Caco-2 (cell line): ENCODE data around the gene TMEM95. TPM values are rescaled to one million over a fixed set of nuclear protein-coding genes. Genes with fewer than 3 reads are reported as not detected.

ENCODE experiments used
- BruUV-seq: library from RNA; stranded (reverse); fragments of 400-500 nt; replicated peaks from 2 replicates; lab custom pipeline; 2021; lab: Mats Ljungman, UMichigan
- CTCF ChIA-PET: fragments of 300-600 bp; sonication (Branson Sonifier 250); formaldehyde crosslinking; loops from one replicate; lab custom pipeline; 2022; ENCODE audit warnings: antibody characterized with exemption; lab: Charles Lee
- POLR2A ChIA-PET: fragments of 300-600 bp; sonication (Branson Sonifier 250); formaldehyde crosslinking; loops from one replicate; lab custom pipeline; 2022; ENCODE audit warnings: antibody characterized with exemption; lab: Charles Lee
- DNase-seq, 2 experiments: peaks; one replicate each; pipeline versions ENCODE4 v3.0.0 to v3.0.0-alpha.2; 2020 to 2022
- H3K27me3 ChIP-seq: replicated peaks from 2 replicates; pipeline ENCODE4 v1.6.0; 2011; ENCODE audit warnings: low read length; ENCODE audit not compliant: control insufficient read depth, insufficient read depth
- H3K36me3 ChIP-seq: 2 replicates; pipeline ENCODE4 v1.5.1; 2011; ENCODE audit warnings: low read length; ENCODE audit not compliant: control insufficient read depth, insufficient read depth
- H3K4me1 ChIP-seq: fragments of 250-450 bp; sonication (Bioruptor Pico); 2 replicates; pipeline ENCODE4 v1.5.1; 2020; ENCODE audit warnings: mild to moderate bottlenecking
- H3K4me3 ChIP-seq: 2 replicates; pipeline ENCODE4 v1.5.1; 2011; ENCODE audit warnings: low read depth, mild to moderate bottlenecking, control low read depth, low read length
- H3K9me3 ChIP-seq: fragments of 250-450 bp; sonication (Bioruptor Pico); 2 replicates; pipeline ENCODE4 v1.5.1; 2020; ENCODE audit warnings: mild to moderate bottlenecking, moderate library complexity
- H3K27ac Mint-ChIP-seq: one replicate; pipeline ENCODE4 v1.8.0; 2022; ENCODE audit warnings: mixed read lengths; ENCODE audit not compliant: unreplicated experiment
- H3K27me3 Mint-ChIP-seq: one replicate; pipeline ENCODE4 v1.8.0; 2022; ENCODE audit warnings: mixed read lengths; ENCODE audit not compliant: insufficient read depth, unreplicated experiment
- H3K36me3 Mint-ChIP-seq: one replicate; pipeline ENCODE4 v1.8.0; 2022; ENCODE audit warnings: mild to moderate bottlenecking, mixed read lengths; ENCODE audit not compliant: insufficient read depth, unreplicated experiment
- H3K4me1 Mint-ChIP-seq: one replicate; pipeline ENCODE4 v1.8.0; 2022; ENCODE audit warnings: low read depth, mixed read lengths; ENCODE audit not compliant: unreplicated experiment
- H3K4me3 Mint-ChIP-seq: one replicate; pipeline ENCODE4 v1.8.0; 2022; ENCODE audit warnings: mild to moderate bottlenecking, moderate library complexity, mixed read lengths; ENCODE audit not compliant: unreplicated experiment
- H3K9me3 Mint-ChIP-seq: one replicate; pipeline ENCODE4 v1.8.0; 2022; ENCODE audit warnings: mixed read lengths; ENCODE audit not compliant: unreplicated experiment
- intact Hi-C: fragments of 100-400 bp; cut with micrococcal nuclease; formaldehyde crosslinking; loops from one replicate; pipeline ENCODE4 v1.10.0; 2022; ENCODE audit not compliant: unreplicated experiment
- total RNA-seq: library from RNA; stranded (reverse); gene quantifications from 2 replicates; pipeline ENCODE4 v1.2.3, GENCODE V29; 2022
- TF ChIP-seq, protein P1 (sequence below), 2 experiments: fragments of 200-600 bp in 1 of 2; IDR thresholded peaks; 1 replicate in 1 of 2; 2 replicates in 1 of 2; pipeline versions ENCODE4 v1.5.1 to v1.8.0; 2011 to 2022; ENCODE audit warnings: antibody characterized with exemption in 1 of 2, control low read depth in 1 of 2, inconsistent platforms in 1 of 2, low read depth in 1 of 2, low read length in 1 of 2, mild to moderate bottlenecking in 1 of 2, moderate library complexity in 1 of 2; ENCODE audit not compliant: insufficient read depth in 1 of 2, severe bottlenecking in 1 of 2, unreplicated experiment in 1 of 2

TMEM95 gene
- total RNA-seq, 1 experiment from 2014 or later = not detected

DNA sequence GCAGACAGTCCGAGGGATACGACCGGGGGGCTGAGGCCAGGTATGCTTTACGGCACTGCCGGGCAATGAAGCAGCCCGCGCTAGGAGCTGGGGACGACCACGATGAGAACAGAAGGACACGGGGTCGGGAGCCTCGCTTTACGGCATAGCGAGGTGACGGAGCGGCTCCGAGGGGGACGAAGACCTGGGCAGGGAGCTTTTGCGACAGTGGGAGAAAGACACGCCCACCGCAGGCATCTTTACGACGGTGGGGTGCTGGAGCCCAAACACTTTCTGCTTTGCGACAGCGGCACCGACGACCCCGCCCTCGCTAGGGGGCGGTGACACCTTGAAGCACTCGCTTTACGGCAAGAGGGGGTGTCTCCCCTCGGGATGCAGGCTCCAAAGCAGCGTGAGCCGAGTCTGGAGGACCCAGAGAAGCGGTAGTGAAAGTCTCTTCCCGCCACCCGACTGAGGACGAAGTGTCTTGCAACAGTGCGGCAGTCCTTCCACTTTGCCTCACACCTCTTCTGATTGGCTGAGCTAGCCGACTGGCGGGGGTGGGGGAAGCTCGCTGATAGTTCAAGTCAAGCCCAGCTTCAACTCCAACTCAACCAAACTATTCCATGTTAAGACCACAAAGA, 25.5 kb upstream of the TMEM95 start:
- H3K4me3 ChIP-seq = peak overlapping the region; percentile 89
- no peaks in the 10 kb centered on the region for H3K27me3 ChIP-seq
- no TSS peak for BruUV-seq
- H3K9me3 ChIP-seq = no peaks in the 10 kb centered on the region
- Mint-ChIP-seq H3K4me1 (peaks cover 10% of the 10 kb centered on the region), H3K27ac (peak overlapping the region; percentile 48), H3K36me3 (peaks cover 11% of the 10 kb centered on the region), H3K27me3 (no peaks in the 10 kb centered on the region), H3K4me3 (peak overlapping the region; percentile 76), H3K9me3 (no peaks in the 10 kb centered on the region)
- ChIA-PET CTCF (interaction anchor here (0.9 to 1.5 kb wide), 6 partner anchors 9 to 109 kb away, joined by 3 to 5 read pairs (median 3); partner anchors contain the start of gene TMEM256), POLR2A (interaction anchor here (0.5 to 1.0 kb wide), 14 partner anchors 14 to 359 kb away, joined by 3 to 7 read pairs (median 4); partner anchors contain the start of genes ACADVL, DLG4, GPS2 and PLSCR3)
- TF ChIP-seq, protein P1, sequence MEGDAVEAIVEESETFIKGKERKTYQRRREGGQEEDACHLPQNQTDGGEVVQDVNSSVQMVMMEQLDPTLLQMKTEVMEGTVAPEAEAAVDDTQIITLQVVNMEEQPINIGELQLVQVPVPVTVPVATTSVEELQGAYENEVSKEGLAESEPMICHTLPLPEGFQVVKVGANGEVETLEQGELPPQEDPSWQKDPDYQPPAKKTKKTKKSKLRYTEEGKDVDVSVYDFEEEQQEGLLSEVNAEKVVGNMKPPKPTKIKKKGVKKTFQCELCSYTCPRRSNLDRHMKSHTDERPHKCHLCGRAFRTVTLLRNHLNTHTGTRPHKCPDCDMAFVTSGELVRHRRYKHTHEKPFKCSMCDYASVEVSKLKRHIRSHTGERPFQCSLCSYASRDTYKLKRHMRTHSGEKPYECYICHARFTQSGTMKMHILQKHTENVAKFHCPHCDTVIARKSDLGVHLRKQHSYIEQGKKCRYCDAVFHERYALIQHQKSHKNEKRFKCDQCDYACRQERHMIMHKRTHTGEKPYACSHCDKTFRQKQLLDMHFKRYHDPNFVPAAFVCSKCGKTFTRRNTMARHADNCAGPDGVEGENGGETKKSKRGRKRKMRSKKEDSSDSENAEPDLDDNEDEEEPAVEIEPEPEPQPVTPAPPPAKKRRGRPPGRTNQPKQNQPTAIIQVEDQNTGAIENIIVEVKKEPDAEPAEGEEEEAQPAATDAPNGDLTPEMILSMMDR (IDR thresholded peaks at IDR 0.05; ENCODE audit: insufficient read depth in 1 of 2, low read depth in 1 of 2, low read length in 1 of 2, severe bottlenecking in 1 of 2, unreplicated experiment in 1 of 2) = no peak
- DNase-seq = peak; percentile 93 to 97
- H3K36me3 ChIP-seq = no peaks in the 10 kb centered on the region; the same call in 1 of the 2 replicates
- intact Hi-C loops = loop anchor here (2.0 kb wide), 1 partner anchor 15 kb away; the partner anchor contains the start of gene GPS2
- 0 out of 2 replicates have a peak, but pooled peaks cover 4% of the 10 kb centered on the region for H3K4me1 ChIP-seq

DNA sequence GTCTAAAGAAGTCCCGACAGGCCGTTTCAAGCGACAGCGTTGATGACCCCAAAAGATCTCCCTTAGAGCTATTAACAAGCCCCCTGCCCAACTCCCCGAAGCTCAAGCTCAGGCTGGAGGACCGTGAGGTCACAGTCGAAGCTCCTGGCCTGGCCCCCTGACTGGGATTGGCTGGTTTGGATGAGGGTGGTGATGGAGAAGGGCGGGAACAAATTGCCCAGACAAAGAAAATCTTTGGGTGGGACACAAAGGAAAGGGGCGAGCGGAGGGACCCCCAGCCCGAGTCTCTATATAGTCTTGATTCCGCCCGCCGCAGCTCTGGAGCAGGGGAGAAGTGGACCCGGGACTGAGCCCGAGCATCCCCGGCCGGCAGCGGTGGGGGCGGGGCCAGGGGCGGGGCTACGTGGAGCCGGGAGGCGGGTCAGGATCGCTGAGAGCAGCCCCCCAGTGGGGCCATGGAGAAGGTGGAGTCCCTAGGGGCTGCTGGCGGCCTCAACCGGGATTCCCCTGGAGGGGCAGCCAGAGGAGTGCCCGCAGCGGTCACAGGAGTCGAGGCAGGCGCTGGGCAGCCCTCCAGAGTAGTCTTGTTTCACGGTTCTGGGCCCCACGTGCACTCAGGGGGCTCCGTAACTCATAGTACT, 24.8 kb upstream of the TMEM95 start:
- ChIA-PET POLR2A (interaction anchor here (0.6 to 1.0 kb wide), 9 partner anchors 14 to 242 kb away, joined by 3 to 5 read pairs (median 4); partner anchors contain the start of genes ACADVL, DLG4, GPS2 and SLC2A4), CTCF (interaction anchor here (0.9 to 1.5 kb wide), 5 partner anchors 8 to 109 kb away, joined by 3 to 5 read pairs (median 3); no protein-coding TSS in a partner anchor)

More for the DNA sequence above, 24.8 kb upstream of the TMEM95 start:
- TF ChIP-seq, protein P1 (IDR thresholded peaks at IDR 0.05; ENCODE audit: insufficient read depth in 1 of 2, low read depth in 1 of 2, low read length in 1 of 2, severe bottlenecking in 1 of 2, unreplicated experiment in 1 of 2) = no peak
- Mint-ChIP-seq H3K9me3 (no peaks in the 10 kb centered on the region), H3K36me3 (peaks cover 11% of the 10 kb centered on the region), H3K4me3 (peak overlapping the region; percentile 76), H3K27ac (peak overlapping the region; percentile 48), H3K27me3 (no peaks in the 10 kb centered on the region), H3K4me1 (peaks cover 10% of the 10 kb centered on the region)
- DNase-seq = peak; percentile 66 to 77
- intact Hi-C loops = loop anchor here (2.0 kb wide), 1 partner anchor 15 kb away; the partner anchor contains the start of gene GPS2
- BruUV-seq = no TSS peak
- Histone ChIP-seq H3K9me3 (no peaks in the 10 kb centered on the region), H3K27me3 (no peaks in the 10 kb centered on the region), H3K36me3 (no peaks in the 10 kb centered on the region; the same call in 1 of the 2 replicates), H3K4me1 (0 out of 2 replicates have a peak, but pooled peaks cover 4% of the 10 kb centered on the region), H3K4me3 (peak overlapping the region; percentile 89)
